Midbrain (tissue), 1 donor: ENCODE data around the gene WNT2B.

Experiments used
- DNase-seq: peaks from one replicate; lab custom pipeline; 2025; lab: John Stamatoyannopoulos, UW

The WNT2B gene

DNA sequence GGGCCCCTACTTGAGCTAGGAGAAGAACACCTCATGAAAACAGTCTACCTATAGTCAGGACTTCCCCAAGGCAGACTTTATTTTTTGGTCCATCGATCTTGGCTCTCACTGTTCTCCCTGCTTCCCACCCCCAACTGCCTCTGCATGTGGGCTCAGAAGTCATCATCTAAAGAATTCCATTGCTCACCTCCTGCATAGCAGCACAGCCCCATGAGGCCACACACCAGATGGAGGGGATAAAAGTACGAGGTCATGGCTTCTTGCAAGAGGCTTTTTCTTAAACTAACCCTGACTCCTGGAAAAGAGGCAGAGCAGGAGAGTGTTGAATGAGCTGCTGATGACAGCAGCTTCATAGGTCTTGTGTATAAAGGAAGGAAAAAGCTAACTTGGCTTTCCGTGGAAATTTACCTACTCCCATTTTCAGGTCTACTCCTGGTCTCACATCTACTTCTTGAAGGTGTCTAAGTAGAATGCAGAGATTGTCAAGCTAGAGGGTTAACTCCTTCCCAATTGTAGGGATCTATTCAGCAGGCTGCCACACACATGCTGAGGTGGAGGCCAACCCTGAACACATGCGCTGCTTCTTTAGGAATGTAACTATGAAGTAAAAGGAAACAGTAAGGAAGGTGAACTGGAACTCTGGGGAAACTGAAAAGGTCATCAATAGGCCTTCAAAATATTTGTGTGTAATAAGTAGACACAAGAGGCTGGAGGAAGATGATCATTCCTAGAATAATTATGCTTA lies 18.7 kb downstream of the WNT2B start:
- DNase-seq: no peak

DNA sequence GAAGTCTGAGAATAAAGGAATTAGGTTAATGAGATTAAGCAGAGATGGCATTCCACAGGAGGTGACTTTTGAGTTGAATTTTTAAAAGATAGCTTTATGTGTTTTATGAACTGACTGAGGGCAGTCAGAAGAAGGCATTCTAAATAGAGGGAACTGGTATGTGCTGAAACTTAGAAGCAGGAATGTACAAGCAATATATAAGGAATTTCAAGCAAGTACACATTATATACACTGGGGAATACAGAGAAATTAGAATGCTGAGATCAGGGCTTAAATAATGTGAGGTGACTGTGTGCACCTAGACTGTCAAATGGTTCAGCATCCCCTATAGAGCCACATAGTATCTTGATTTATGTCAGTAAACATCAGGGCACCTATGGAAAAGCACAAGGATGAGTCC lies 19.3 kb downstream of the WNT2B start:
- DNase-seq: no peak

DNA sequence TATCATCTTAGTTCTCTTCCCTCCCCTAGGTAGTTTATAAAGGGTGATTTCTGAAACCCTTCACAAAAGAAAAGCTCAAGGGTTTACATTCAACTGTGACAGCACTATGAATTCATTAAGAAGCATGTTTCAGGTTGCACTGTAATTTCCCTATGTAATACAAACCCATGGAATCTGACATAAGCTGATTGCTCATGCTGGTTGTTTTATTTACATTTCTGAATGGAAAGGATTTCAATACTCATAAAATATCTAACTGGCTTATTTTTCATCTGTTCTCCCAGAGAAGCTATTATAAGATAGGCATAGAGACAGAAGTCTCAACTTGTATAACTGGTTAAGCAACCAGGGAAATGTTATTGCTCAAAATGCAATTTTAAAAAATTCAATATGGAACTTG lies 20.5 kb downstream of the WNT2B start:
- no peak for DNase-seq

DNA sequence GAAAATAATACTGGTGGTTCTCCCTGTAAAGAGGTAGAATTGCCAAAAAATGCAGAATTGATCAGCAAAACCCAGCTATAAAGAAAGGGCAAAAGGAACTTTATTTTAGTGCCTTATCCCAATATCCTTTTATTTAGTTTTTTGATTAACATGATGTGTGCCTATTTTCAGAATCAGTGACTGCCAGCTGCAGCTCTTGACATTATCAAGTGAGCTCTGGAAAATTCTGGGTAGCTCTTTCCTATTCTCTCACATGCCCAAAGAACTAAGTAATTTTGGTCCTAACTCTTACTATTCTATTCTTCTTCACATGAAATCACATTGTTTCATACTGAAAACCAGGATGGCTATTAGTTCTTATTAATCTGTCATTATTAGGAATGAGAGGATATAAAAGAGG lies 22.1 kb downstream of the WNT2B start:
- DNase-seq: no peak

DNA sequence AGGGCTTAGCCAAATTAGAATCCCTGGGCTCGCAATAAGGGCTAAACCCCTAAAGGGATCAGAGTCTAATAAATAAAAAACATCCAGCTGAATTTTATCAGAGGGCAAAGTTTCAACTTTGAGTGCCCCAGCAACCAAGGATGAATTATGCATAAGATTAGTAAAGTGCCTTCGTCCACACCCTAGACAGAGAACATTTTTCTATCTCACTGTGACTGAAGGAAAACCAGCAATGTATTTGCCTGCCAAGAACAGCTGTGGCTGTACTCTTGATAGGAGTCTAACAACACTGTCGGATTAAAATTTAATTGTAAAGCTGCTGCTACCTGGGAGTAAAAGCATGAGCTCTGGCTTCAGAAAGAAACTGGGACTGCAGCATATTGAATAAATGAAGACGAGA lies 23.3 kb downstream of the WNT2B start:
- no peak for DNase-seq

DNA sequence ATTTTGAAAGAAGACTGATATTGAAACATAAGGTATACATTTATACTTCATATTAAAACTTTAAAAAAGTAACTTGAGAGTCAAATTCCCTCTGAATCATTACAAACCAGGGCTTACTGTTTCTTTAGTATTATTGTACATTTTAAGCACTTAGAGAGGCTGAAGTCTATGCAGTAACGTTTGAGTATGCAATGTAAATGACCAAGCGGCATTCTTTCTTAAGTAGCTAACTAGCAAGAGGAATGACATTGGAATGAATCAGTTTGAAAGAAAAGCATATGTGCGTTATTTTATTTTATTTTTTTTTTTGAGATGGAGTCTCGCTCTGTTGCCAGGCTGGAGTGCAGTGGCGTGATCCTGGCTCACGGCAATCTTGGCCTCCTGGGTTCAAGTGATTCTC lies 24.3 kb downstream of the WNT2B start:
- no peak for DNase-seq

DNA sequence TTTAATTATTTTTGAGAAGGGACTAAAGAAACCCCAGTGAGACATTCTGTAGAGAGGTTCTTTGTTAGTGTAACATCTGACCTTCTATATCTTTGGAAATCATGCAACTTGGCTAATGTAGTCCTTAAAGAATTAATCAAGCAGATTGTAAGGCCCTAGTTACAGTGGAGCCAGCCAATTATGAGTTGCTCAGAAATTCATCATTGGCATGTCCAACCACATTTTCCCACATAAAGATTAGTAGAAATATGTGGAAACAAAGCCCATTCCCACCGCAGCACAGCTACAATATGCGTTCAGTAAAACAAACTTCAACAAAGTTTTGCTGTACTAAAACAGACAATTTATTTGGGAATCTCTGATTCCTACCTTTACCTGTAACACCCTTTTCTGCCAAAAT lies 27.8 kb downstream of the WNT2B start:
- no peak for DNase-seq

DNA sequence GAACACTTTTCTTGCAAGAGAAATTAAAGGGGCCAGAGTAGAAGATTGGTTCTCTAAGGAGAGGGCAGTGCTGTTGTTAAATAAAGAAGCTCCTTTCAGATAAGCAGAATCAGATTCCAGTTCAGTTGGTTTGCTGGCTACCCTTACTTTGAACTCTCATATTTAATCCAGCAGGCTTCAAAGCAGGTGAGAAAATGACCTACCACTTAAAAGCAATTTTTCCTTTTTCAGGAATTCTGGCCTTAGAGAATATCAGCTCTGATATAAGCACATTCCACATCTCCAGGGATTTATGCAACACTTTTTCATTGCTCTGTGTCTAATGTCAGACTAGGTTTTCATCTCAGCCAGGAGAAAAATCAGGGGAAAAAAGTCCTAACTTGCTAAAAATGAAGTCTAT lies 28.7 kb downstream of the WNT2B start:
- DNase-seq: no peak

DNA sequence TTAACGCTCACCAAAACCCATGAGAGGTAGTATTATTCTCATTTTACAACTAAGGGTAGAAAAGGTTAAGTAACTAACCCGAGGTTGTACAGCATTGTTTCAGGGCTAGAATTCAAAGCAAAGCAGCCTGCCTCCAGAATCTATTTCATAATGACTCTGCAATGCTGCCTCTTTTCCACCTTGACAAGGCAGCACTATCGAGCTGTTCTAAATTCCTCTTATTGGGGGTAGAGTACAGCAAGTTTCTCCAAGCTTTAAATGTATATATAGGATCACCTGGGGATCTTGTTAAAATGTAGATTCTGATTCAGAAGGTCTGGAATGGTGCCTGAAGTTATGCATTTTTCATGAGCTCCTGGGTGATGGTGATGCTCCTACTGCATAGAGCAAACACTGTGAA lies 30.1 kb downstream of the WNT2B start:
- no peak for DNase-seq

DNA sequence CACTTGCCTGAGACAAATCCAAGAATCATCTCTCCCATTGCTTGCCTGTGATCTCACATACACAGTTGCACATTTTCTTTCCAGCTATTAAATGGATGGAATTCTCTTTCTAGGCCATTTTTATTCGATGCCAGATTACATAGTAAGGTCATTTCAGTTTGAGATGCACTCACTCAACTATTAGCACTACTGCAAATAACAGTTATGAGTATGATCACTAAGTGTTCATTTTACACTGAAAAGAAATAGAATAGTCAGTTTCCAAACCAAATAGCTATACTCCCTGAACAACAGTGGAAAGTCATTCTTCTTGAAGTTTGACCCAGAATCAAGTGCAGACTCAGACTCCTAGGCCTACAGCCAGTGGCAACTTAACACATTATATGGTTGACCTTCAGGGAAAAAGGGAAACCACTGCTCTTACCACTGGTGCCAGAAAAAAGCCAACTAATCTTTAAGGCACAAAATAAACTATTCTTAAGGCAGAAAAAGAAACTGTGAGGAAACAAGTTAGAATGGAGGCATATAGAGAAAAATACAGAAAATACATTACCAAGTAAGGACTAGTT lies 31.5 kb downstream of the WNT2B start:
- DNase-seq: no peak

DNA sequence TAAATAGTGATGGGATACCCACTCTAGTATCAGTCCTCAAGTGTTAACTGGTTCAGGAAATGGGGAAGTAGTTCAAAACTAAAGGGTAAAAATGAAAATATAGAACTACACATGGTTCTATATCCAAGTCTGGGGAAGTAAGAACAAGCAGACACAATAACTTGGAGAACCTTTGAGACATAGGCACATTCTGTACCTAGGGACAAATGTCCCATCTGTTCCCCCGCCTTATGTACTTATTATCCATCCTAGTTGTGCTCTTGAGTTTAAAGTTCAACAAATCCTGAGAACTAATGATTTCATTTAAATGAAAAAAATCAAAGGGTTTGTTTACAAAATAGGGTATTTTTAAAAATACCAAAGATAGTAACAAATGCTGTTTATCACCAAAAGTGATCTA lies 32.5 kb downstream of the WNT2B start:
- DNase-seq: no peak

DNA sequence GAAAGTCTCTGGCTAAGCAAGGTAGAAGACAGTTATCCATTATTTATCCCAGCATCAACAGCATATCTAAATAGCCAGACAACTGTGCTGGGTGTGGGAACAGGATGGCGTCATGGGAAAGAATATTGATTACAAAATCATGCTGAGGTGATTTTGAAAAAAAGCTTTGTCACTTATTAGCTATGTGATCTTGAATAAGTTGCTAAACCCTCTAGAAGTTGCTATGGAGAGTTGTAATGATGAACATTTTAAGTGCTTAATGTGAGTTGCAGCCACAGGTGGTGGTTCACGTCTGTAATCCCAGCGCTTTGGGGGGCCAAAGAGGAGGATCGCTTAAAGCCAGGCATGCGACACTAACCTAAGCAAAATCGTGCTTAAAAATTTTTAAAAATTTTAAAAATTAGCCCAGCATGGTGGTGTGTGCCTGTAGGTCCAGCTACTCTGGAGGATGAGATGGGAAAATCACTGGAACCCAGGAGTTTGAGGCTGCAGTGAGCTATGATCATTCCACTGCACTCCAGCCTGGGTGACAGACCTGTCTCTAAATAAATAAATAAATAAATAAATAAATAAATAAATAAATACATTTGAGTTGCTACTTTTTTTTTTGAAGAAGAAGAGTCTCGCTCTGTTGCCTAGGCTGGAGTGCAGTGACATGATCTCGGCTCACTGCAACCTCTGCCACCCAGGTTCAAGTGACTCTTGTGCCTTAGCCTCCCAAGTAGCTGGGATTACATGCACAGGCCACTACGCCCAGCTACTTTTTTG lies 33.6 kb downstream of the WNT2B start:
- DNase-seq: no peak

DNA sequence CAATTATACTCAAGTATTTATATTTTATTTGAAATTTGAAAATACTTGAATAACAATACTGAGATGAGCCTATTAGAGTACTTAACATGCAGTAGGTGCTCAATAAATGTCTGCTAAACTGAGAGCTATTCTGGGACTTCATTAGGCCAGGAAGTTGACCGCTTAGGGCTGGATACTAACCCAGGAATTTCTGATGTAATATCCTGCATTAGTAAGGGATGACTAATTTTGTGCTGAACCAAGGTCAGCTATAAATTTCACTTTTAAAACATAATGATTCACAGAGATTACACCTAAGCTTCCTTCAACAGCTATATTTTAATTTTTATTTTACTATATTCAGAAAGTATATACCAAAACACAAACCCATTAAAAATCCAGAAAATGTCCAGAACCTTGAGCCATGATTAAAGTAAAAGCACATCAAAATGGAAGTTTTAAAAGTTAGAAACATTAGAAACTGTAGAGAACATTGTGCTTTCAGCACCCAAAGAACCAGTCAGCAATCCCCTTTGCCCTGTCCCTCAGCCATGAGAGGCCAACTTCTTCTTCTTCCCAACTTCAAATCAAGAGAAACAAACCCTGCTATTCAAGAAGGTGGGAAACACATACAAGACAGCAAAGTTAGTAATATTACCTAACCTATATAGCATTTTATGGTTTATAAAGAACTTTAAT lies 35.4 kb downstream of the WNT2B start:
- no peak for DNase-seq

DNA sequence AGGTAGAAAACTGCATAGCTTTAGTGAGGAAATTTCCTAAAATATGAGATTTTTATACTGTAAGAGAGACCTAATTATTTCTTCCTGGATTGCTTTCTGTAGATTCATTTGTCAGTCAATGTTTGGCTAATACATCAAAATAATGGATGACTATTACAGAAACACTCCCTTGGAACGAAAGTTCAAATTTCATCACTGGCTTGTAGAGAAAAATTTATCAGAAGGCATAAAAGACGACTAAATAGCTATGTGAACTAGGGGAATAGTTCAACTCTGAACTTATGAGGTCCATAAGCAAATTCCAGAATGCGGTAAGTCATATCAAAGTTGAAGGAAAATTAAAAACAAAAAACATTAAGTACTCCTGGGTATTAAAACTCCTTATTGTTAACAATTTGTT lies 36.0 kb downstream of the WNT2B start:
- no peak for DNase-seq

DNA sequence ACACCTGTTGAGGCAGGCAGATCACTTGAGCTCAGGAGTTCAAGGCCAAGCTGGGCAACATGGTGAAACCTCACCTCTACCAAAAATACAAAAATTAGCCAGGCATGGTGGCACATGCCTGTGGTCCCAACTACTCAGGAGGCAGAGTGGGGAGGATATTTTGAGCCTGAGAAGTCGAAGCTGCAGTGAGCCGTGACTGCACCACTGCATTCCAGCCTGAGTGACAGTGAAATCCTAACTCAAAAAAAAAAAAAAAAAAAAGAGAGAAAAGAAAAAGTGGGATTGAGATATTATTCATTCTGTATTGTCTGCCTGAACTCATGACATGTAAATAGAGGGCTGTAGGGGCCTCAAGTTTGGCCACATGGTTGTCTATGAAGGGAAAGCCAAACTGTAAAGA lies 37.3 kb downstream of the WNT2B start:
- no peak for DNase-seq

DNA sequence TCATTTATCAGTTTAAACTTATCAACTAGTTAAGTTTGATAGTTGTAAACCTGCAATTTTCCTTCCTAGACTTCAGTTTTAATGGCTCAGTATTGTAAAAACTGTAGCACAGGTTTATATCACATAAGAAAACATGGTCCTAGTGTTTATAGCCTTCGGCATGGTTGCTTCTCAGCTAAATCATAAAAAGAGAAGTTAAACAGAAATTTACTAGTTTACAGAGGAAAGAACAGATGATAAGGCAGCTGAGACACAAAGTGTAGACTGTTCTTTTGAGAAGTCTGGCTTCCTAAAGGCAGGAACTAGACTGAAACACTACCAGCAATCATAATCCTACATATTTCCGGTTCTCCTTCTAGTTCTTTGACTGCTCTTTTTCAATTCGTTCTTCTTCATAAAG lies 39.8 kb downstream of the WNT2B start:
- DNase-seq: no peak

DNA sequence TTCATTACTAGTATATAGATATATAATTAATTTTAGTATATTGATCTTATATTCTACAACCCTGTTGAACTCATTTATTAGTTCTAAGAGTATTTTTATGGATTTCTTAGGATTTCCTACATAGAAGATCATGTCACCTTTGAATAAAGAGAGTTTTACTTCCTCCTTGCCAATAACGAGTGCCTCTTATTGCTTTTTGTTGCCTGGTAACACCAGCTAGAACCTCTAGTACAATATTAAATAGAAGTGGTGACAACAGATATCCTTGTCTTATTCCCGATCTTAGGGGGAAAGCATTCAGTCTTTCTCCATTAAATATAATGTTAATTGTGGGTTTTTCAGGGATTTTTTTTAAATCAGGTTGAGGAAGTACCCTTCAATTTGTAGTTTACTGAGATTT lies 40.8 kb downstream of the WNT2B start:
- no peak for DNase-seq

DNA sequence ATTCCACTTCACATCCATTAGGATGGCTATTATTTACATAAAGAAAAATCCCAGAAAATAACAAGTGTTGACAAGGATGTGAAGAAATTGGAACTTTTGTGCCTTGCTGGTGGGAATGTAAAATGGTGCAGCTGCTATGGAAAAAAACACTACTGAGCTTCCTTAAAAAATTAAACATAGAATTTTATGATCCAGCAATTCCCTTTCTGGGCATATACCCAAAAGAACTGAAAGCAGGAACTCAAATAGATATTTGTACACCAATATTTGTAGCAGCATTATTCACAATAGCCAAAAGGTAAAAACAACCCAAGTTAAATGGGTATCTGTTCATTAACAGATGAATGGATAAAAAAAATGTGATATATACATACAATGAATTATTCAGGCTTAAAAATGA lies 45.6 kb downstream of the WNT2B start:
- DNase-seq: no peak

DNA sequence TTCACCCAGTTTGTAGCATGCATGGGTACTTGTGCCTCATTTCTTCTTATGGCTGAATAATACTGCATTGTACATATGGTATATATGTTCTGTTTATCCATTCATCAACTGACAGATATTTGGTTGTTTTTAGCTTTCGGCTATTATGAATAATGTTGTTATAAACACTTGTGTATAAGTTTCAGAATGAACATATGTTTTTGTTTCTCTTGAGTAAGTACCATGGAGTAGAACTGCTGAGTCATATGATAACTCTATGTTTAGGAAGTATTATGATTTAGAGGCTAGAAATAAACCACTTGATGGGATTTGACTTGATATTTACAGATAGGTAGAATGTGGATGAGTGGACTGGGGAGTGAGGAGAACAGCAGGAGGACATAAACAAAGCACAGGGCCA lies 48.6 kb downstream of the WNT2B start:
- no peak for DNase-seq

DNA sequence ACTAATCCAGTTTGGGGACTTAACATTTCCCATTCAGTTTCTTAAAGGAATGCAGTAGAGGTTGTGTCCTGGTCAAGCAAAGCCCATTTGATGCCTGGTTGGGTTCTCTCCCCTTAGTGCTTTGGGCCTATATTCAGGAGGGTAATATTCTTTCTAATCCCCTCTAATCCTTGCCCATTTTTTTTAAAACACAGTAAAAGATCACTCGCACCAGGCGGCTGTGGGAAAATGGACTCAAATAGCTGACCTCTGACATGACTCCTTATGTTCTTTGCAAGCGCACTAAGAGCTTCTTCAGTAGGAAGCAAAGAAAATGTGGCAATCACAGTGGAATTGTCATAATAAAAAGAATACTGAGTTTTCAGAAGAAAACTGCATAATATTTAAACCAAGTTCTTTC lies 49.9 kb downstream of the WNT2B start:
- DNase-seq: no peak

DNA sequence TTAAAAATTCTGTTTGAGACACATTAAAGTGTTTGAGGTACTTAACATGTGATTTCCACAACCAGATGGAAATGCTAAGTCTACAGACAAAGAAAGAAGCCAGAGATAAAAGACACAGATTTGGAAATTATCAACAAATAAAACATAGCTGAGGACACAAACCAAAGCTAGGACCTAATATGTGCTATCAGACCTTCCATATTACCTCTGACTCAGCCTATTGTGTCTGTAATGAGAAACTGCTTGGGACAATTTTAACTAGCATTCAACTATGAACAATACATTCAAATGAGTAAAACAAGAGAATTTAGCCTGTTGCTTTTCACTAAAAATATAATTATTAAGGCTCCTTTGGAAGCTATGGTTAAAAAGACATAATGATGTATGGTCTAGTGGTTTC lies 54.6 kb downstream of the WNT2B start:
- no peak for DNase-seq

DNA sequence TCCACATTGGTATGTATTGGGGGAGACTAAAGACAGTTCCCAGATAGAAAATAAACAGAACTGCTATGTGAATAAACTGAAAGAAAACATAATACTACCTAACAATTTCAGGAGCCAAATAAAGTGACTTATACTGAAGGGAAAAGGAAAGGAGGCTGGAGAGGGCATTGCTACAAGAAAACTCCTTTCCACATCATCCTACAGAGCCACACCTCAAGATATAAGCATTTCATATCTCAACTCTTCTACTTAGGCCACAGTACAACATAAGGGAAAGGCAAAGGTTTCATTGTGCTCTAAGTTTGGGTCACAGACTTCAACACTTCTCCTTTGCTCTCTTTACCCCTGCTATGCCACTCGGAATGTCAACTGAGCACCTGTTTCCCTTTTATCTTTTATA lies 55.3 kb downstream of the WNT2B start:
- no peak for DNase-seq

DNA sequence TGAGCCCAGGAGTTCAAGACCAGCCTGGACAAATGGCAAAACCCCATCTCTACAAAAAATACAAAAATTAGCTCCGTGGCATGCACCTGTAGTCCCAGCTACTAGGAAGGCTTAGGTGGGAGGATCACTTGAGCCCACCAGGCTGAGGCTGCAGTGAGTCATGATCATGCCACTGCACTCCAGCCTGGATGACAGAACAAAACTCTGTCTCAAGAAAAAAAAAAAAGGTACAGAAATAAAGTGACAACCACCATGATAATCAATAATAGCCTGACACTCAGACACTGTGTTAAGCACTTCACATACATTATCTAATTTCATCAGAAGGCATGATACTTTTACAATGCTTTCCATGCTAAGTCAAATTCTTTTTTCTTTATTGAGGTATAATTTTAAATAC lies 57.0 kb downstream of the WNT2B start:
- DNase-seq: no peak
